Neutrophil (primary cell): ENCODE results near the gene MARCHF7.

Experiments used
- H3K27ac ChIP-seq: fragments of 200-600 bp; sonication (generic); 2 replicates; pipeline ENCODE4 v1.5.1; 2016; ENCODE audit warnings: mild to moderate bottlenecking, moderate library complexity
- H3K27me3 ChIP-seq: fragments of 200-600 bp; sonication (generic); 2 replicates; pipeline ENCODE4 v1.6.0; 2016; ENCODE audit warnings: mild to moderate bottlenecking
- H3K36me3 ChIP-seq: fragments of 200-600 bp; sonication (generic); 2 replicates; pipeline ENCODE4 v1.5.1; 2017
- H3K4me1 ChIP-seq, 2 experiments: fragments of 200-600 bp in 1 of 2; sonication (generic) in 1 of 2; 1 replicate in 1 of 2; 2 replicates in 1 of 2; pipeline versions ENCODE4 v1.5.1 to v1.6.1; 2013 to 2016; ENCODE audit warnings: low read depth in 1 of 2, low read length in 1 of 2, mild to moderate bottlenecking in 1 of 2, moderate library complexity in 1 of 2; ENCODE audit not compliant: control insufficient read depth in 1 of 2, insufficient read depth in 1 of 2
- H3K4me3 ChIP-seq, 2 experiments: fragments of 200-600 bp in 1 of 2; sonication (generic) in 1 of 2; 1 replicate in 1 of 2; 2 replicates in 1 of 2; pipeline ENCODE4 v1.5.1; 2013 to 2016; ENCODE audit warnings: low read depth in 1 of 2, low read length in 1 of 2, mild to moderate bottlenecking in 1 of 2, moderate library complexity in 1 of 2
- H3K9me3 ChIP-seq: fragments of 200-600 bp; sonication (generic); 2 replicates; pipeline ENCODE4 v1.5.1; 2016
- CTCF ChIP-seq: fragments of 200-600 bp; sonication (generic); IDR thresholded peaks from 2 replicates; pipeline ENCODE4 v1.5.1; 2016; ENCODE audit warnings: antibody characterized with exemption

MARCHF7 gene

GRCh38 chr2:159750873-159751272, 38.6 kb downstream of the MARCHF7 start:
- peak overlapping the region; percentile 43 for H3K27ac ChIP-seq
- peaks cover 68% of the 10 kb centered on the region for H3K36me3 ChIP-seq
- H3K4me1 ChIP-seq = peaks cover 25 to 27% of the 10 kb centered on the region in 2 experiments

GRCh38 chr2:159753797-159754196, 41.5 kb downstream of the MARCHF7 start:
- Histone ChIP-seq H3K27ac (peak overlapping the region; percentile 86), H3K9me3 (no peaks in the 10 kb centered on the region), H3K4me1 (peaks cover 25 to 27% of the 10 kb centered on the region in 2 experiments), H3K4me3 (peak overlapping the region in 1 of 2 experiments; percentile 31), H3K27me3 (no peaks in the 10 kb centered on the region), H3K36me3 (peaks cover 56% of the 10 kb centered on the region)
- no peak for TF ChIP-seq CTCF

More at GRCh38 chr2:159750873-159751272, 38.6 kb downstream of the MARCHF7 start:
- Histone ChIP-seq H3K9me3 (no peaks in the 10 kb centered on the region), H3K4me3 (no peak overlapping the region), H3K27me3 (no peaks in the 10 kb centered on the region)
- no peak for TF ChIP-seq CTCF

GRCh38 chr2:159755014-159755413, 42.7 kb downstream of the MARCHF7 start:
- no peaks in the 10 kb centered on the region for H3K9me3 ChIP-seq
- H3K4me3 ChIP-seq = no peak overlapping the region
- TF ChIP-seq CTCF = no peak
- no peaks in the 10 kb centered on the region for H3K27me3 ChIP-seq
- peaks cover 56% of the 10 kb centered on the region for H3K36me3 ChIP-seq
- peak overlapping the region; percentile 86 for H3K27ac ChIP-seq
- H3K4me1 ChIP-seq = peaks cover 25 to 27% of the 10 kb centered on the region in 2 experiments

- Histone ChIP-seq H3K36me3 (peaks cover 59% of the 10 kb centered on the region), H3K4me3 (no peak overlapping the region), H3K27me3 (no peaks in the 10 kb centered on the region), H3K27ac (peak overlapping the region; percentile 86), H3K9me3 (no peaks in the 10 kb centered on the region), H3K4me1 (peaks cover 25 to 27% of the 10 kb centered on the region in 2 experiments)
- TF ChIP-seq CTCF = no peak
Measured at GRCh38 chr2:159755788-159756187, 43.5 kb downstream of the MARCHF7 start.

- H3K9me3 ChIP-seq = no peaks in the 10 kb centered on the region
- TF ChIP-seq CTCF = no peak
- peaks cover 64% of the 10 kb centered on the region for H3K36me3 ChIP-seq
- H3K4me1 ChIP-seq = peaks cover 21 to 22% of the 10 kb centered on the region in 2 experiments
- H3K27me3 ChIP-seq = no peaks in the 10 kb centered on the region
- H3K4me3 ChIP-seq = no peak overlapping the region
- peak overlapping the region; percentile 25 for H3K27ac ChIP-seq
Measured at GRCh38 chr2:159758239-159758638, 45.9 kb downstream of the MARCHF7 start.

- peaks cover 69% of the 10 kb centered on the region for H3K36me3 ChIP-seq
- H3K27me3 ChIP-seq = no peaks in the 10 kb centered on the region
- no peak for TF ChIP-seq CTCF
- peaks cover 17 to 18% of the 10 kb centered on the region in 2 experiments for H3K4me1 ChIP-seq
- no peak overlapping the region for H3K4me3 ChIP-seq
- peak overlapping the region; percentile 25 for H3K27ac ChIP-seq
- H3K9me3 ChIP-seq = no peaks in the 10 kb centered on the region
Measured at GRCh38 chr2:159758686-159759085, 46.4 kb downstream of the MARCHF7 start.
